K562 treated with DMSO at 1 percent for 4 hours (cell line): Measurements from ENCODE around the gene IP6K3. TPM values are rescaled to one million over a fixed set of nuclear protein-coding genes. Genes with fewer than 3 reads are reported as not detected.

Source experiments
- total RNA-seq: library from RNA; unstranded; fragments of 300-600 nt; gene quantifications from 2 replicates; pipeline ENCODE4 v1.2.3, GENCODE V29; 2022; ENCODE audit not compliant: insufficient read depth

Gene IP6K3
- not detected in 2 replicates for total RNA-seq

GRCh38 chr6:33746651-33747100, at the start of gene IP6K3:
Gene IP6K3, minus strand, starts transcription at chr6:33746905. Its CDS starts 11,429 bp downstream, at chr6:33735476.

GRCh38 chr6:33788694-33789549, 42.2 kb upstream of the IP6K3 start, which contains the start of gene LEMD2:
Gene LEMD2, minus strand, starts transcription at chr6:33789130. Its CDS starts 14 bp downstream, at chr6:33789116.

GRCh38 chr6:33711140-33712129, 35.3 kb downstream of the IP6K3 start, which contains the start of gene UQCC2:
Gene UQCC2, minus strand, starts transcription at chr6:33711700. Its CDS starts 14 bp downstream, at chr6:33711686.

Other genes with a start within 250 kb of the IP6K3 start
- 28.1 and 29.6 TPM in 2 replicates for gene BAK1, start 166.6 kb downstream of the IP6K3 start, total RNA-seq
- gene ITPR3, start 125.6 kb downstream of the IP6K3 start, total RNA-seq: 10.5 and 13.0 TPM in 2 replicates
- gene UQCC2, start 35.2 kb downstream of the IP6K3 start, total RNA-seq: 37.6 and 69.2 TPM in 2 replicates
- 55.4 and 57.2 TPM in 2 replicates for gene LEMD2, start 42.2 kb upstream of the IP6K3 start, total RNA-seq
- gene MLN, start 57.1 kb upstream of the IP6K3 start, total RNA-seq: not detected in 2 replicates